Ishikawa (cell line): ENCODE results near the gene C9orf72.

Experiments used
- CEBPB ChIP-seq: IDR thresholded peaks from 2 replicates; pipeline ENCODE4 v1.6.1; 2012
- CREB1 ChIP-seq: IDR thresholded peaks from 2 replicates; pipeline ENCODE4 v1.6.1; 2012; ENCODE audit warnings: low read depth
- EGR1 ChIP-seq: IDR thresholded peaks from 2 replicates; pipeline ENCODE4 v1.6.1; 2012
- EP300 ChIP-seq: IDR thresholded peaks from 2 replicates; pipeline ENCODE4 v1.6.1; 2012; ENCODE audit warnings: borderline replicate concordance
- FOXM1 ChIP-seq: IDR thresholded peaks from 2 replicates; pipeline ENCODE4 v1.6.1; 2012; ENCODE audit warnings: low read depth, borderline replicate concordance
- NFIC ChIP-seq: IDR thresholded peaks from 2 replicates; pipeline ENCODE4 v1.6.1; 2012
- RAD21 ChIP-seq: IDR thresholded peaks from 2 replicates; pipeline ENCODE4 v1.6.1; 2012; ENCODE audit warnings: low read depth
- REST ChIP-seq: IDR thresholded peaks from 2 replicates; pipeline ENCODE4 v1.6.1; 2012; ENCODE audit warnings: low read depth, mild to moderate bottlenecking
- TAF1 ChIP-seq: IDR thresholded peaks from 2 replicates; pipeline ENCODE4 v1.6.1; 2012; ENCODE audit warnings: low read depth, mild to moderate bottlenecking
- TCF12 ChIP-seq: IDR thresholded peaks from 2 replicates; pipeline ENCODE4 v1.6.1; 2012; ENCODE audit warnings: low read depth
- TEAD4 ChIP-seq: IDR thresholded peaks from 2 replicates; pipeline ENCODE4 v1.6.1; 2012
- USF1 ChIP-seq: IDR thresholded peaks from 2 replicates; pipeline ENCODE4 v1.6.1; 2012
- YY1 ChIP-seq: IDR thresholded peaks from 2 replicates; pipeline ENCODE4 v1.6.1; 2012; ENCODE audit warnings: low read depth
- ZBTB7A ChIP-seq: IDR thresholded peaks from 2 replicates; pipeline ENCODE4 v1.6.1; 2012; ENCODE audit warnings: low read depth
- TF ChIP-seq, protein P1 (sequence below): IDR thresholded peaks from 2 replicates; pipeline ENCODE4 v1.6.1; 2012

Gene C9orf72

DNA sequence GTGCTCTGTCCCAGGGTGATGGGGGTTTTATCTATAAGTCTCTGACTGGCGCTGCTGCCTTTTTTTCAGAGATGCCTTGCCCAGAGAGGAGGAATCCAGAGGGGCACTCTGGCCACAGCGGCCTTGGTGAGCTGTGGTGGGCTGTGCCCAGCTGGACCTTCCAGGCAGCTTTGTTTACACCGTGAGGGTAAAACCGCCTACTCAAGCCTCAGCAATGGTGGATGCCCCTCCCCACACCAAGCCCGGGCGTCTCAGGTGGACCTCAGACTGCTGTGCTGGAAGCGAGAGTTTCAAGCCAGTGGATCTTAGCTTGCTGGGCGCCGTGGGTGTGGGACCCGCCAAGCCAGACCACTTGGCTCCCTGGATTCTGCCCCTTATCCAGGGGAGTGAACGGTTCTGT, 41.3 kb upstream of the C9orf72 start:
- TF ChIP-seq CEBPB (no peak), EP300 (no peak), TCF12 (no peak), YY1 (no peak), FOXM1 (no peak), RAD21 (no peak), TEAD4 (no peak), REST (no peak), EGR1 (no peak)
- TF ChIP-seq, protein P1, sequence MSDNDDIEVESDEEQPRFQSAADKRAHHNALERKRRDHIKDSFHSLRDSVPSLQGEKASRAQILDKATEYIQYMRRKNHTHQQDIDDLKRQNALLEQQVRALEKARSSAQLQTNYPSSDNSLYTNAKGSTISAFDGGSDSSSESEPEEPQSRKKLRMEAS: no peak

DNA sequence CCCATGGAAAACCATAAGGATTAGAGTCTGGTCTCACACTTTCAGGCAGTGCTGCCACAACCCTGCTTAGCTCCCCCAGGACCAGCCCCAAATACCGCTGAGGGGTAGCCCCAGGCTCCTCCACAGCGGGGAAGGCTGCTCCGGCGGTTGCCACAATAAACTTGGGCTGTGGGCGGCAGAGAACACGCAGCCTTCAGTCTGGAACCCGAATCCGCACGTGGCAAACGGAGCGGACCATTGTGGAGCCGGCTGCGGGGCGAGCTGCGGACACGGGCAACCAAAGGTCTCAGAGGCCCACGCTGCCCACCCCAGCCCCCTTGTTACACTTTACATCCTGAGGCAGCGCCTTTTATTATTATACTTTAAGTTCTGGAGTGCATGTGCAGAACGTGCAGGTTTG, 37.3 kb upstream of the C9orf72 start:
- TF ChIP-seq TAF1: no peak
- TF ChIP-seq YY1: no peak
- no peak for TF ChIP-seq CREB1
- TF ChIP-seq FOXM1: no peak
- TF ChIP-seq USF1: no peak
- TF ChIP-seq TCF12: no peak
- no peak for TF ChIP-seq RAD21
- no peak for TF ChIP-seq NFIC
- no peak for TF ChIP-seq EGR1
- TF ChIP-seq, protein P1: no peak
- no peak for TF ChIP-seq ZBTB7A
- TF ChIP-seq EP300: no peak
- TF ChIP-seq CEBPB: no peak
- no peak for TF ChIP-seq TEAD4
- TF ChIP-seq REST: no peak

DNA sequence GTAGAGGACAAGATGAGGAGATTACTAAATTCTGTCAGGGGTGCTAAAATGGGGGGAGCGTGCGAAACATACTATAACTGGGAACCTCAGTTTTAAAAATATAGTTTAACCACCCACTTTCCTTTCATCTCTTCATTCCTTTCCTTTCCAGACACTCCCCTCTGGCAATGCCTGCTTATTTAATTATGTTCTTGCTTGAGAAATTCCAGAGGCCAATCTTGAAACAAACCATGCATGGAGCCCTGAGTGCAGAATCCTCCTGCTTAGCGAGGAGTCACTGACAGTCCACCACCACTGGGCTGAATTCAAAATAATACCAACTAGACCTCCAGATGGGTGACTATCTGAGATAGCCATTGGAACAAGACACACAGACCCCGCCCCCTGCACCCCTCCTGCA, 29.7 kb upstream of the C9orf72 start:
- TF ChIP-seq CREB1: no peak
- TF ChIP-seq FOXM1: no peak
- TF ChIP-seq REST: no peak
- no peak for TF ChIP-seq RAD21
- no peak for TF ChIP-seq TEAD4
- TF ChIP-seq, protein P1: no peak
- TF ChIP-seq EGR1: no peak
- TF ChIP-seq ZBTB7A: no peak
- TF ChIP-seq CEBPB: no peak
- TF ChIP-seq USF1: no peak
- TF ChIP-seq EP300: no peak
- TF ChIP-seq YY1: no peak
- TF ChIP-seq NFIC: no peak
- TF ChIP-seq TAF1: no peak
- TF ChIP-seq TCF12: no peak

DNA sequence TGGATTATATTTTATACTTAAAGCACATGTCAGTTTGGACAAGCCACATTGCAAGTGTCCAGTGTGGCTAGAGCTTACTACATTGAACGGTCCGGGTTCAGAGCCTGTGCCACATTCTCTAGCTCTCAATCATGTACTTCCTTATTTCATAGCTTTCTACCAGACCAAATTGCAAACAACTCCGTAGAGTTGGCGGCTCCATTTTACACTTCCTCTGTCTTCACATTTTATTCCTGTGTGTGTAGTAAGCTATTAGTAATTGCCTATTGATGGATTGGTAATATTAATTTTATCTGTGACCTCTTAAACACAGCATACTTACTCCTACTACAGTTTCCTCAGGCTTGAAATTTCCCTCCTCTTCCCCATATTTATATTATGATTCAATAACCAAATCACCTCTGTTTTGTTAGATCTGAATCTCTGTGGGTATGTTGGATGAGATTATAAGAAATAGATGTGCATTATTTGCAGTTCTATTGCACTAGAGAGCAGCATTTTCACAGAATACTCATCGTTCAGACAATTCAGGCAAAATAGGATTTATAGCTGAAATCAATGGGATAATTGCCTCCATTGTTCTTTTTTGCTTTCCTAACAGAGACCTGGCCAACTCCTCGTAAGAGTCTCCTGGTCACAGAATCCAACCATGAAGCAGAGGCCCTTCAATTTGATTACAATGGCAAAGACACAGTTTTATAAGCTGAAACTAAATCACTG, 29.0 kb upstream of the C9orf72 start:
- no peak for TF ChIP-seq FOXM1
- no peak for TF ChIP-seq TAF1
- no peak for TF ChIP-seq USF1
- TF ChIP-seq TCF12: no peak
- no peak for TF ChIP-seq RAD21
